ENCODE measurements around the gene ACSL5.

The ACSL5 gene

DNA sequence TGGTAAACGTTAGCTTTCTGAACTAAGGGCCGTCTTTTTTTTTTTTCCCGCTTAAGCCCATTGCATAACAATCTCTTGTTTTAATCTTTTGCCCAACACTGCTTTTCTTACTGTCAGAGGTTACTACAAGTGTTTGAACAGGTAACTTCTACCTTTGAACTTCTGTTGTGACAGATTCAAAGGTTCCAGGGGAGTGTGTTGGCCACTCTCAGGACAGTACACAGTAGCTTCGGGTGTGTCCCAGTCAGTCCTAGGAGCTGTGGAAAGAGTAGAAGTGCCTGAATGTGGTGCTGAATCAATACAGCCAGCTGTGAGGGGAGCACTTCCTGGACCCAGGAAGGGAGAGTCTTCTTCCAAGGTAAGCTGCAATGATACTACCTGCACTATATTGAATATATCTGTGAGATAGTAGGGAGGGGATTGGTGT lies at the start of gene ACSL5:
ACSL5 (plus strand) TSS at position 205 of the 427 bp plus-strand sequence. CDS start 20,831 bp downstream, outside the sequence.
- H3K4me1 Mint-ChIP-seq (ENCODE audit: low read depth), result peaks cover 55% of the 10 kb centered on the region
- peaks cover 16% of the 10 kb centered on the region for H3K36me3 Mint-ChIP-seq (ENCODE audit: low read depth)
- H3K9me3 Mint-ChIP-seq, result no peaks in the 10 kb centered on the region
- H3K27ac Mint-ChIP-seq, result peak within 1 kb of the TSS; percentile 97
- peaks cover 3% of the 10 kb centered on the region for H3K27me3 Mint-ChIP-seq
- intact Hi-C loops (cut with micrococcal nuclease), result loop anchor here (10.0 kb wide), 1 partner anchor 61 kb away; no protein-coding TSS in a partner anchor
- H3K4me3 Mint-ChIP-seq, result peak within 1 kb of the TSS; percentile 89

DNA sequence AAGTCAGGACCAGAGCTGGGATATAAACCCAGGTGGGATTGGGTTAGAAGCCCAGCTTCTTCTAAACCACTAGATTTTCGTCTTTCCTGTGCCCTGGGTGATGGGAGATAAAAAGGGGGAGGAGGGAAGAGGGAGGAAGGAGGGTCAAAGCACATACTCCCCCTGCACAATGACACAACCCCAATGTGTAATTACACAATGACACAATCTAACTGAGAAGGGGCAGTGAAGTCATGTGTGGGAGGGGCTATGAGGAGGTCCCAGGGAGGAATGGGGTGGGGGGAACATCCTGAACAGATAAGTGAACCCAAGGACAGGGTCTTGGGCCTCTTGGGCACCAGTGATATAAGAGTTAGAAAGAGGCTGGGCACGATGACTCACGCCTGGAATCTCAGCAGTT lies 46.2 kb upstream of the ACSL5 start:
- Mint-ChIP-seq H3K9me3 (no peaks in the 10 kb centered on the region), H3K4me1 (ENCODE audit: low read depth) (peaks cover 21% of the 10 kb centered on the region), H3K27me3 (peaks cover 14% of the 10 kb centered on the region), H3K4me3 (no peak overlapping the region), H3K36me3 (ENCODE audit: low read depth) (no peaks in the 10 kb centered on the region), H3K27ac (no peak overlapping the region)
- intact Hi-C loops (cut with micrococcal nuclease), result no loop called here

DNA sequence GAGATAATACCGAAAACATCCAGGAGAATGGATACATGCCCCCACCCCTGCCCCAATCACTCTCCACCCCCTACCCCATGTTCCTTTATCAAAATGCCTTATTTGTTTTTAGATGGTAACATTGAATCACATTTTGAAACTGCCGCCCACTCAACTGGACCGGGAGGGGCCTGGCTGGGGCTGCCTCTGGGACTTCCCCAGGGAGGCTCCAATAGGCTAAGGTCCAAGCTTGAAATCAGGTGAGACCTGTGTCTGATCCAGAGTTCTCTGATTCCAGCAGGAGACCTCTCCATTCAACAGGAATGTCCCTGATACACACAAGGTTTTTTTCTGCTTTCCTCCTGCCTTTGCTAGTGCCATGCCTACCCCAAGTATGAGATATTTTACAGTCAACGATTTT lies 43.8 kb upstream of the ACSL5 start:
- intact Hi-C loops (cut with micrococcal nuclease), result no loop called here
- H3K9me3 Mint-ChIP-seq, result no peaks in the 10 kb centered on the region
- peaks cover 21% of the 10 kb centered on the region for H3K4me1 Mint-ChIP-seq (ENCODE audit: low read depth)
- H3K27ac Mint-ChIP-seq, result peak overlapping the region; percentile 66
- no peaks in the 10 kb centered on the region for H3K36me3 Mint-ChIP-seq (ENCODE audit: low read depth)
- H3K4me3 Mint-ChIP-seq, result peak overlapping the region; percentile 17
- H3K27me3 Mint-ChIP-seq, result peaks cover 14% of the 10 kb centered on the region

GRCh38 chr10:112330607-112331160 lies 43.2 kb upstream of the ACSL5 start:
- peaks cover 10% of the 10 kb centered on the region for H3K27me3 Mint-ChIP-seq
- H3K4me1 Mint-ChIP-seq (ENCODE audit: low read depth), result peaks cover 23% of the 10 kb centered on the region
- H3K36me3 Mint-ChIP-seq (ENCODE audit: low read depth), result no peaks in the 10 kb centered on the region
- peak overlapping the region; percentile 66 for H3K27ac Mint-ChIP-seq
- intact Hi-C loops (cut with micrococcal nuclease), result no loop called here
- H3K9me3 Mint-ChIP-seq, result no peaks in the 10 kb centered on the region
- peak overlapping the region; percentile 17 for H3K4me3 Mint-ChIP-seq

GRCh38 chr10:112332022-112332421 lies 41.9 kb upstream of the ACSL5 start:
- Mint-ChIP-seq H3K4me3 (no peak overlapping the region), H3K27ac (peak overlapping the region; percentile 25), H3K9me3 (no peaks in the 10 kb centered on the region), H3K36me3 (ENCODE audit: low read depth) (no peaks in the 10 kb centered on the region), H3K27me3 (peaks cover 10% of the 10 kb centered on the region), H3K4me1 (ENCODE audit: low read depth) (peaks cover 29% of the 10 kb centered on the region)
- intact Hi-C loops (cut with micrococcal nuclease), result no loop called here

DNA sequence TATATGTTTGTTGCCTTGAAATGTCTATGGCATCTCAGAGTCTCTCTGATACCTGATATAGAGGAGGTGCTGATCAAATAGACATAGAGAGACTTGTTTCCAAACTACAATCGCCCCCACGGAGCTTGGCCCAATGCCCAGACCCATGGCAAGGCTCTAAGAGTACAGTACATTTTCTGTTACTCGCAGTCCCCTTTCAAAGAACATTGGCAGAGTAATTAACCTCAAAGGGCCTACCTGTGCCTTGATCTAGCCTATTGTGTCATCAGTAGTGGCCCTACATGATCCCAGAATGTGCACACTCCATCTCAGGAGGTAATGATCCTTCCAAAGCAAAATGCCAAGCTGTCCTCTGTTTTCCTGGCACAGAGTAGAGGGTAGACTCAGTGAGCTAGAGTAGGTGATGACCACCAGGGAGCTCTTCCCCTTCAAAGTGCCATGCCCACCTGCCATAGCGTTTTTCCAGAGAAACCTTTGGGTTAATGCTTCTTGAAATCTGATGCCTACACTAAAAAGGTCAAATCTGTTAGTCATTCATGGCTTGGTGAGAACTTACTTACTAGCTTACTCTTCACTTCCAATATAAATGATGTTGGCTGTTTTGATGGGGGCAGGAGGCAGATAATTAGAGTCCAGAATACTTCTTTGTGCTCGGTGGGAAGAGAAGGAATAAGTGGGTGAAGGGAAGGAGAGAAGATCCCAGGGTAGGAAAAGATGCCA lies 41.2 kb upstream of the ACSL5 start:
- H3K27ac Mint-ChIP-seq, result peak overlapping the region; percentile 25

GRCh38 chr10:112333452-112333851 lies 40.5 kb upstream of the ACSL5 start:
- H3K27me3 Mint-ChIP-seq, result peaks cover 14% of the 10 kb centered on the region
- peaks cover 27% of the 10 kb centered on the region for H3K4me1 Mint-ChIP-seq (ENCODE audit: low read depth)
- no peak overlapping the region for H3K27ac Mint-ChIP-seq
- intact Hi-C loops (cut with micrococcal nuclease), result no loop called here
- no peaks in the 10 kb centered on the region for H3K9me3 Mint-ChIP-seq
- H3K36me3 Mint-ChIP-seq (ENCODE audit: low read depth), result no peaks in the 10 kb centered on the region
- no peak overlapping the region for H3K4me3 Mint-ChIP-seq

More for the DNA sequence above, 41.2 kb upstream of the ACSL5 start:
- intact Hi-C loops (cut with micrococcal nuclease), result no loop called here
- peaks cover 14% of the 10 kb centered on the region for H3K27me3 Mint-ChIP-seq
- H3K4me1 Mint-ChIP-seq (ENCODE audit: low read depth), result peaks cover 29% of the 10 kb centered on the region
- H3K4me3 Mint-ChIP-seq, result no peak overlapping the region
- H3K9me3 Mint-ChIP-seq, result no peaks in the 10 kb centered on the region
- no peaks in the 10 kb centered on the region for H3K36me3 Mint-ChIP-seq (ENCODE audit: low read depth)

DNA sequence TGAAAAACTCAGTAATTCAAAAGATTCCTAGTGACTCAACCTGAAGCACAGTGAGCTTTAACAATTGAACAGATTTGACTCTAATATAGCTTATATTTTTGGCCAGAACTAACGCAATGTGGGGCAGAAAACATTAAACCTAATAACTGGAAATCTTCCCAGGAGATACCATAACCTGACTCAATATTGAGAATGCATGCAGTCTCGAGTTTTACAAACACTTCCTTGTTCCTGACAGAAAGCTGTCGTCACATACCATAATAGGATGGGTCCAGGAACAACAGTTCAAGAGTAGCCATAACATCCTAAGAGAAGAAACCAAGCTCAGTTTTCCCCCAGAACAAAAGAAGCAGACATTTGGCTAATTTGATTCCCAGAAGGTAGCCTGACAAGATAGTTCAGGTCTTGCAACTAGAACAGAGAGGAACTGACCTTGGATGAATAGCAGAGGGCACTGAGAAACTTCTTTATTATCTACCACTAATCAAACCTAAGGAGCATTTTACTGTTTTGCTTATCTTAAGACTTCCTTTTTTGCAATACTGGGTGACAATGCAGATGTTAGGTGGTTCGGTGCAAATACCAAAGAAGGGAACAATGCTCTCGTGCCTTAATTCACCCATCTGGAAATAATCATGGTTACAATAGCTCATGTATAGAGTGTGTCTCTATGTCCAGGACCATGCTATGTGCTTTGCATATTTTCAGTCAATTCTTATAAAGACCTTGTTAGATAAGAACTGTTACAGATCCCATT lies 38.6 kb upstream of the ACSL5 start:
- Mint-ChIP-seq H3K27ac (peak overlapping the region; percentile 27), H3K9me3 (no peaks in the 10 kb centered on the region), H3K4me1 (ENCODE audit: low read depth) (peaks cover 19% of the 10 kb centered on the region), H3K36me3 (ENCODE audit: low read depth) (no peaks in the 10 kb centered on the region), H3K4me3 (no peak overlapping the region), H3K27me3 (peaks cover 9% of the 10 kb centered on the region)
- intact Hi-C loops (cut with micrococcal nuclease), result no loop called here

- Mint-ChIP-seq H3K27ac (peak overlapping the region; percentile 14), H3K9me3 (no peaks in the 10 kb centered on the region), H3K4me1 (ENCODE audit: low read depth) (peaks cover 14% of the 10 kb centered on the region), H3K27me3 (peaks cover 9% of the 10 kb centered on the region), H3K4me3 (no peak overlapping the region), H3K36me3 (ENCODE audit: low read depth) (no peaks in the 10 kb centered on the region)
- intact Hi-C loops (cut with micrococcal nuclease), result no loop called here
Observed at GRCh38 chr10:112335868-112336265, 38.0 kb upstream of the ACSL5 start.

DNA sequence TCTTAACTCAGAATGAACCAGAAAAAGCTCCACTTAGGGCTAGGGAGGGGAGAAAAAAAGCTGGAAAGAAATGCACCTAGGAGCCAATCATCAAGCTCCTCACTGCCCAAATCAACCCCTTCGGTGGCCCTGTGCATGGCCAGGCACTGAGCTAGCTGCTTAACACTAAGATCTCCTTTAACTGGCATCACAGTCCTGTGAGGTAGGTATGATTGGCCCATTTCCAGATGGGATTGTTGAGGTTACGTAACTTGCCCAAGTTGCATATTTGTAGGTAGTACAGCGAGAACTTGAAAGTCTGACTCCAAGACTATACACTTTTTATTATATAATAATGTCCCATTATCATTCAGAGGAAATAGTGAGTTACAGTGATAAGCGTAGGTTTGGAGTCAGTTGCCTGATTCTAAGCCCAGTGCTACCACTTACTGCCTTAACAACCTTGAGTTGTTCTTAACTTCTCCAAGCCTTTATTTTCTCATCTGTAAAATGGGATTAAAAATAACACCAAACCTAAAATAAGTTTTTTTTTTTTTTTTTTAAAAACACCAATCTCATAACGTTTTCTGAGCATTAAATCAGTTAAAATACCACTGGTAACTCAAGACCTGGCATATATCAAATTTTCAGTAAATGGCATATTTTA lies 37.2 kb upstream of the ACSL5 start:
- Mint-ChIP-seq H3K4me3 (no peak overlapping the region), H3K9me3 (no peaks in the 10 kb centered on the region), H3K27me3 (peaks cover 7% of the 10 kb centered on the region), H3K36me3 (ENCODE audit: low read depth) (no peaks in the 10 kb centered on the region), H3K27ac (peak overlapping the region; percentile 14), H3K4me1 (ENCODE audit: low read depth) (peaks cover 9% of the 10 kb centered on the region)
- intact Hi-C loops (cut with micrococcal nuclease), result no loop called here

GRCh38 chr10:112338957-112339356 lies 35.0 kb upstream of the ACSL5 start:
- intact Hi-C loops (cut with micrococcal nuclease), result loop anchor here (1.0 kb wide), 1 partner anchor 18 kb away; no protein-coding TSS in a partner anchor
- no peaks in the 10 kb centered on the region for H3K36me3 Mint-ChIP-seq (ENCODE audit: low read depth)
- no peaks in the 10 kb centered on the region for H3K9me3 Mint-ChIP-seq
- H3K27me3 Mint-ChIP-seq, result peaks cover 3% of the 10 kb centered on the region
- H3K27ac Mint-ChIP-seq, result no peak overlapping the region
- H3K4me3 Mint-ChIP-seq, result no peak overlapping the region
- peaks cover 9% of the 10 kb centered on the region for H3K4me1 Mint-ChIP-seq (ENCODE audit: low read depth)

DNA sequence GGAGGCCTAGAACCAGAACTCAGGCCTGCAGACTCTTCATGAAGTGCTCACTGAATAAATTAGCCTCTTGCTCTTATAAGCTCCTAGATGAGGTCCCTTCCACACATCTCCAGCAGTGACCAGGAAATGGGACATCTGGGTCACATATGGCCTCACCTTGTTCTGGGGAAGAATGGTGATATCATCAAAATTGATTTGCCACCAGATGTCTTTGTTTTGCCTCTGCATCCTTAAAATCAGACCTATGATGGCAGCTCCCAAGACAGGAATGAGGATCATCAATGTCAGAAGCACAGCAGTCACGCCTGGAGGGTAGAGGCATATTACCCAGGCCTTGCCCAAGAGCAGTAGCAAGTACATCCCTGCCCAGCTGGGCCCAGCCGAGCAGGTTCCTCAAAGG lies 33.3 kb upstream of the ACSL5 start:
- H3K4me3 Mint-ChIP-seq, result no peak overlapping the region
- H3K36me3 Mint-ChIP-seq (ENCODE audit: low read depth), result no peaks in the 10 kb centered on the region

DNA sequence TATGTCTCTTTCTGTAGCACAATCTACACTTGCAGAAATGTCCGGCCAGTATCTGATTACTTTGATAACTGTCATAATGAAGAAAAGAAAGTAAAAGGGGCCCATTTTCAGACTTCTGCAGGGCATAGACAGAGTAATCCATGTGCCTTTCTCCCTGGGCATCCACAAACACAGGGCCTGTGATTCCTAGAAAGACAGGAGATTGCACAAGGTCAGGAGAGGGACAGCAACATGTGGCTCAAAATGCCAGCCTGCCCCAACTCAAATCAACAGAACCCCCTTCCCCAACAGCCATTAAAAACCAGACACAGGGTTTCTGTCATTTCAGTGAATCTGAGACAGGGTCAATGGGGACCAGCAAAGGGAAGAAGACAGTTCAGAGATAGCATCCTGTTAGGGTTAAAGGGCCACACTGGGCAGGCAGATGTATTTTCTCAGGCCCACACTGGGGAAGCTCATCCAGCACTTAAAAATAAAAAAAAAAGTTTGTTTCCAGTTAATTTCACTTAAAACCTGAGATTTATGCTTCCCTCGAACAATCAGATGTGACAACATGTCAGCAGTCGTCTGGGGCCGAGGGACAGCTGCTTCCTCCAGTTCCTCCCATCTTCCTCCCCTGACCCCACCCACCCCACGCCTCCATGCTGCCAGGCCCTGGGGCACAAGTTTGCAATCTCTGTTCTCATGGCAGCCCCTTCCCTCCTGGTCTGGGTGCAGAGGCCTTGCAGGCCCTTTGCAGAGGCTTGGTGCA lies 30.7 kb upstream of the ACSL5 start:
- intact Hi-C loops (cut with micrococcal nuclease), result no loop called here
- peaks cover 1% of the 10 kb centered on the region for H3K27me3 Mint-ChIP-seq
- no peaks in the 10 kb centered on the region for H3K36me3 Mint-ChIP-seq (ENCODE audit: low read depth)
- H3K4me1 Mint-ChIP-seq (ENCODE audit: low read depth), result no peaks in the 10 kb centered on the region
- no peak overlapping the region for H3K27ac Mint-ChIP-seq
- no peak overlapping the region for H3K4me3 Mint-ChIP-seq
- no peaks in the 10 kb centered on the region for H3K9me3 Mint-ChIP-seq

More for the DNA sequence above, 33.3 kb upstream of the ACSL5 start:
- H3K27ac Mint-ChIP-seq, result no peak overlapping the region
- H3K27me3 Mint-ChIP-seq, result peaks cover 3% of the 10 kb centered on the region
- H3K9me3 Mint-ChIP-seq, result no peaks in the 10 kb centered on the region
- intact Hi-C loops (cut with micrococcal nuclease), result no loop called here
- H3K4me1 Mint-ChIP-seq (ENCODE audit: low read depth), result peaks cover 7% of the 10 kb centered on the region

Data from dendritic cell treated with granulocyte-macrophage colony-stimulating factor and Interleukin-4, amounts not matched to agents 40 ng/mL and 50 ng/mL, for 4 days (primary cell).